ENCODE results near the gene RFX8.

RFX8 gene

GRCh38 chr2:101486258-101486701, 11.4 kb upstream of the RFX8 start:
- Histone ChIP-seq H3K9ac (ENCODE audit: low read depth, low read length) (no peak overlapping the region), H3K27ac (ENCODE audit: low read depth, low read length) (no peak overlapping the region), H3K27me3 (ENCODE audit: control insufficient read depth, insufficient read depth, low read length) (no peaks in the 10 kb centered on the region), H3K4me1 (ENCODE audit: control insufficient read depth, insufficient read depth, low read length) (no peaks in the 10 kb centered on the region), H3K4me3 (ENCODE audit: low read depth, low read length) (no peak overlapping the region), H3K9me3 (ENCODE audit: control insufficient read depth, insufficient read depth, low read length) (no peaks in the 10 kb centered on the region), H3K36me3 (ENCODE audit: control insufficient read depth, insufficient read depth, low read length) (no peaks in the 10 kb centered on the region)

DNA sequence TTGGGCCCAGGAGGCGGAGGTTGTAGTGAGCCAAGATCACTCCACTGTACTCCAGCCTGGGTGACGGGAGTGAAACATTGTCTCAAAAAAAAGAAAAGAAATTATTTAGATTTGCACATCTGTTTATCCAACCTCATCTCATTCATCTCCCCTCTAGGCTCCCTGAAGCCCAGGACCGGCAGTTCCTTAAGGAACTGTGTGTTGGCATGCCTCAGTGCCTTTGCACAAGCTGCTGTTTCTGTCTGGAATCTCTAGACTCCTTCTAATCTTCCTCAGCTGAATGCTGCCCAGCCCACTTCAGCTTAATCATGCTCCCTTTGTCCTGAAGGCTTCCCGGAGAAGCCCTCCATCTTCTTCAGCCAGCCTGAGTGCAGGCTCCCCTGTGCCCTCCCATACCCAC, 10.9 kb upstream of the RFX8 start:
- H3K9ac ChIP-seq (ENCODE audit: low read depth, low read length) = no peak overlapping the region
- no peak overlapping the region for H3K27ac ChIP-seq (ENCODE audit: low read depth, low read length)
- no peaks in the 10 kb centered on the region for H3K9me3 ChIP-seq (ENCODE audit: control insufficient read depth, insufficient read depth, low read length)
- H3K27me3 ChIP-seq (ENCODE audit: control insufficient read depth, insufficient read depth, low read length) = no peaks in the 10 kb centered on the region
- H3K4me1 ChIP-seq (ENCODE audit: control insufficient read depth, insufficient read depth, low read length) = no peaks in the 10 kb centered on the region
- no peak overlapping the region for H3K4me3 ChIP-seq (ENCODE audit: low read depth, low read length)
- no peaks in the 10 kb centered on the region for H3K36me3 ChIP-seq (ENCODE audit: control insufficient read depth, insufficient read depth, low read length)

DNA sequence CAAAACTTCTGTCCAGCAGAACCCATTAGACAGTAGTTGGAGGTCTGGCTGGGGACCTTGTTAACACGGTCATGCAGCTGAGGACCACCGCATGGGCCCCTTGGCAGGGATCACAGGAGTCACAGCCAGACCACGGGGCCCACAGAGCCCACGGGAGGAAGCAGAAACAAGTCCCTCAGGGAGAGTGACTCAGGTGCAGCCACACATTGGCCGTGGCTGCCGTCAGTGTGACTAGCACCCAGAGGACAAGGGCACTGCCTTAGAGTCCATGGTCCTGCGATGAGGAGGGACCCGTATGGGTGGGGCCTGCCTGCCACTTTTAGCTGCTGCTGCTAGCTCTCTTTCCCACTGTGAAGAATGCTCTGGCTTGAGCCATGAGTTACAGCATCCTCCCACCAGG, 5.9 kb upstream of the RFX8 start:
- Histone ChIP-seq H3K27me3 (ENCODE audit: control insufficient read depth, insufficient read depth, low read length) (no peaks in the 10 kb centered on the region), H3K36me3 (ENCODE audit: control insufficient read depth, insufficient read depth, low read length) (no peaks in the 10 kb centered on the region), H3K4me3 (ENCODE audit: low read depth, low read length) (no peak overlapping the region), H3K4me1 (ENCODE audit: control insufficient read depth, insufficient read depth, low read length) (peaks cover 20% of the 10 kb centered on the region), H3K27ac (ENCODE audit: low read depth, low read length) (no peak overlapping the region), H3K9ac (ENCODE audit: low read depth, low read length) (no peak overlapping the region), H3K9me3 (ENCODE audit: control insufficient read depth, insufficient read depth, low read length) (no peaks in the 10 kb centered on the region)

GRCh38 chr2:101479810-101480209, 4.9 kb upstream of the RFX8 start:
- H3K4me3 ChIP-seq (ENCODE audit: low read depth, low read length) = no peak overlapping the region
- H3K4me1 ChIP-seq (ENCODE audit: control insufficient read depth, insufficient read depth, low read length) = peaks cover 25% of the 10 kb centered on the region
- no peaks in the 10 kb centered on the region; the same call in 1 of the 2 replicates for H3K27me3 ChIP-seq (ENCODE audit: control insufficient read depth, insufficient read depth, low read length)
- no peak overlapping the region for H3K9ac ChIP-seq (ENCODE audit: low read depth, low read length)
- H3K27ac ChIP-seq (ENCODE audit: low read depth, low read length) = no peak overlapping the region
- H3K9me3 ChIP-seq (ENCODE audit: control insufficient read depth, insufficient read depth, low read length) = no peaks in the 10 kb centered on the region
- H3K36me3 ChIP-seq (ENCODE audit: control insufficient read depth, insufficient read depth, low read length) = no peaks in the 10 kb centered on the region

GRCh38 chr2:101479328-101479727, 4.4 kb upstream of the RFX8 start:
- H3K36me3 ChIP-seq (ENCODE audit: control insufficient read depth, insufficient read depth, low read length) = no peaks in the 10 kb centered on the region
- H3K27ac ChIP-seq (ENCODE audit: low read depth, low read length) = no peak overlapping the region
- H3K9ac ChIP-seq (ENCODE audit: low read depth, low read length) = no peak overlapping the region
- peaks cover 27% of the 10 kb centered on the region for H3K4me1 ChIP-seq (ENCODE audit: control insufficient read depth, insufficient read depth, low read length)
- no peaks in the 10 kb centered on the region for H3K9me3 ChIP-seq (ENCODE audit: control insufficient read depth, insufficient read depth, low read length)
- H3K4me3 ChIP-seq (ENCODE audit: low read depth, low read length) = no peak overlapping the region
- H3K27me3 ChIP-seq (ENCODE audit: control insufficient read depth, insufficient read depth, low read length) = peaks cover 2% of the 10 kb centered on the region; the same call in 1 of the 2 replicates

DNA sequence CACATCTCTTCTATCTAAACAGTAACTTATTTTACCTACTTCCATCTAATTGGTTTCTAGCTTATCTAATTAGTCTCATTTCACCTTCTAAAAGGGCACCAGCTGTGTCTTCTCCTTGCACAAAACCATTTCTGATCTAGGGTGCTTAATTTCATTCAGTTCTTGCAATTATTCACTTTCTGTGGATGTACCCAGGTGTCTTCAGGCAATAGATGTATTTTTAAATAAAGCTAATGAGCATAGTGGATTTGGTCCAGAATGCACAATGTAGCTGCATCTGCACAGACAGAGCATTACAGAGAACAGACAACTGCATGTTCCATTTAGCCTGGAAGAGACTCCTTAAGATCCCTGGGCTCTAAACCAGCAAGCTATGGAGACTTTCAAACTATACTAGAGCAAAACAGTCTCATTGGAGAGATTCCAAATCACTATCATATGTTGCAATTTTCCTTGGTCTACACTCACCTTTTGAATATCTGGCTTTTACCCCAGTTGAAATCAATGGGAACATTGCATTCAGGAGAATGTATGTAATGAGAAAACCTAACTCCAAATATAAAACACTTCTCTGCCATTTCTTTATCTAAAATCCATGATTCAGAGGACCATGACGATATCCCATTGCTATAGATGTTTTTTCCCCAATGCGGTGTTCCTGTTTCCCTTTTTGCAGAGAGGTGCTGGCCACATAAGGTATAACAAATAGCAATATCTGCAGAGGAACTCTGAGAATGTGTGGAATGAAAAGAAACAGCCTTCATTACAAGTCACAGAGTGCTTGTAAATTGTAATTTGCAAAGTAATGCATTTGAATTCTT, 3.5 kb upstream of the RFX8 start:
- Histone ChIP-seq H3K9me3 (ENCODE audit: control insufficient read depth, insufficient read depth, low read length) (no peaks in the 10 kb centered on the region), H3K36me3 (ENCODE audit: control insufficient read depth, insufficient read depth, low read length) (no peaks in the 10 kb centered on the region), H3K27me3 (ENCODE audit: control insufficient read depth, insufficient read depth, low read length) (peaks cover 6% of the 10 kb centered on the region), H3K27ac (ENCODE audit: low read depth, low read length) (no peak overlapping the region), H3K4me1 (ENCODE audit: control insufficient read depth, insufficient read depth, low read length) (peaks cover 31% of the 10 kb centered on the region), H3K9ac (ENCODE audit: low read depth, low read length) (no peak overlapping the region), H3K4me3 (ENCODE audit: low read depth, low read length) (peak overlapping the region; percentile 4; the same call in 1 of the 2 replicates)

DNA sequence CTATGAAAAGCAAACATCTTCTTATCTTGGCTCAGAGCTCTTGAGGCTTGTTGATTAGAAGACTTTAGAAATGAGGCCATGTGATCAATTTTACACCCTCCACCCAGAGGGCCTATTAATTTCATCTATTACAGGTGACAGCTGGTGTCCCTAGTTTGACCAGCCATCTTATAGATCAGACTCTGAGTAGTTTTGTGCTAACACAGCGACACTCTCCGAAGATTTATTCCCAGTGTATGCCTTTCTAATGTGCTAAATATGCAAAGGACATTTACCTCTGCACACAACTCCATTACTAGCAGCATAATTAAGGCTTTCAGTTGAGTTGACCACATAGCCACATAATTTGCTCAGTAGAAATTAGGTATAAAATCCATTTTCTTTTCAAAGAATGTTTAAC, 2.6 kb upstream of the RFX8 start:
- Histone ChIP-seq H3K36me3 (ENCODE audit: control insufficient read depth, insufficient read depth, low read length) (no peaks in the 10 kb centered on the region), H3K4me3 (ENCODE audit: low read depth, low read length) (no peak overlapping the region), H3K4me1 (ENCODE audit: control insufficient read depth, insufficient read depth, low read length) (peaks cover 35% of the 10 kb centered on the region), H3K9me3 (ENCODE audit: control insufficient read depth, insufficient read depth, low read length) (no peaks in the 10 kb centered on the region), H3K27me3 (ENCODE audit: control insufficient read depth, insufficient read depth, low read length) (peaks cover 12% of the 10 kb centered on the region), H3K9ac (ENCODE audit: low read depth, low read length) (no peak overlapping the region), H3K27ac (ENCODE audit: low read depth, low read length) (no peak overlapping the region)

DNA sequence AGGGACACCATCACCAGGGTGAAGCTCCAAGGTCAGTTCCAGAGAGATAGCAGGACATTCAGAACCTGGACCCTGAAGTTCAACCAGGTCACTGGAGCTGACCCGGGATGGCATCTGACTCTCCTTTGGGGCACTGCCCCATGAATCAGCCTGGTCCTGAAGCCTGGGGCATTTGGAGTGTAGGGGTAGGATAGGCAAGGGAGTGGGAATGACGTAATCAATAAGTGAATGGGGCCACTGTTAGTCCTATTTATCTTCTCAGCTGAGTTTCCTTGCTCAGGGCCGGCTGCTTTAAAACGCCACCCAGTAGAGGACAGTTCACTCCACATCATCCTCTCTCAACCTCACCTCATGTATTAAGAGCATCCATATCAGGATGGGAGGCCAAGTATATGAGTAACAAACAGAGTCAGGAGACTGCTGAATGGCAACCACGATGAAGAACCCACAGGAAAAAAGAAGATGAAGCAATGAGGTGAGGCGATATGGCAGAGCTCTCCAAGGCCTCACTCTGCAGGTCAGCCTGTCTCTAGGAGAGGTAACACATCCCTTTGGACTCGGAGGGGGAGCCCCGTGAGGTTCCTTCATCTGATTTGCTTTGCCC, 1.8 kb upstream of the RFX8 start:
- Histone ChIP-seq H3K36me3 (ENCODE audit: control insufficient read depth, insufficient read depth, low read length) (no peaks in the 10 kb centered on the region), H3K27ac (ENCODE audit: low read depth, low read length) (no peak overlapping the region), H3K27me3 (ENCODE audit: control insufficient read depth, insufficient read depth, low read length) (peaks cover 12% of the 10 kb centered on the region), H3K4me3 (ENCODE audit: low read depth, low read length) (no peak overlapping the region), H3K9me3 (ENCODE audit: control insufficient read depth, insufficient read depth, low read length) (no peaks in the 10 kb centered on the region), H3K4me1 (ENCODE audit: control insufficient read depth, insufficient read depth, low read length) (peaks cover 35% of the 10 kb centered on the region), H3K9ac (ENCODE audit: low read depth, low read length) (no peak overlapping the region)

- Histone ChIP-seq H3K4me3 (ENCODE audit: low read depth, low read length) (peak overlapping the region; percentile 50), H3K27me3 (ENCODE audit: control insufficient read depth, insufficient read depth, low read length) (peaks cover 12% of the 10 kb centered on the region), H3K27ac (ENCODE audit: low read depth, low read length) (no peak overlapping the region), H3K36me3 (ENCODE audit: control insufficient read depth, insufficient read depth, low read length) (no peaks in the 10 kb centered on the region), H3K9me3 (ENCODE audit: control insufficient read depth, insufficient read depth, low read length) (no peaks in the 10 kb centered on the region), H3K4me1 (ENCODE audit: control insufficient read depth, insufficient read depth, low read length) (peaks cover 26% of the 10 kb centered on the region), H3K9ac (ENCODE audit: low read depth, low read length) (peak overlapping the region; percentile 11)
Measured at GRCh38 chr2:101473911-101474701, 806 bp downstream of the RFX8 start.

GRCh38 chr2:101473591-101473910, 1.4 kb downstream of the RFX8 start:
- Histone ChIP-seq H3K36me3 (ENCODE audit: control insufficient read depth, insufficient read depth, low read length) (no peaks in the 10 kb centered on the region), H3K27me3 (ENCODE audit: control insufficient read depth, insufficient read depth, low read length) (peaks cover 12% of the 10 kb centered on the region), H3K9me3 (ENCODE audit: control insufficient read depth, insufficient read depth, low read length) (no peaks in the 10 kb centered on the region), H3K4me1 (ENCODE audit: control insufficient read depth, insufficient read depth, low read length) (peaks cover 20% of the 10 kb centered on the region), H3K9ac (ENCODE audit: low read depth, low read length) (peak overlapping the region; percentile 11; the same call in 1 of the 2 replicates), H3K27ac (ENCODE audit: low read depth, low read length) (no peak overlapping the region), H3K4me3 (ENCODE audit: low read depth, low read length) (peak overlapping the region; percentile 50)

DNA sequence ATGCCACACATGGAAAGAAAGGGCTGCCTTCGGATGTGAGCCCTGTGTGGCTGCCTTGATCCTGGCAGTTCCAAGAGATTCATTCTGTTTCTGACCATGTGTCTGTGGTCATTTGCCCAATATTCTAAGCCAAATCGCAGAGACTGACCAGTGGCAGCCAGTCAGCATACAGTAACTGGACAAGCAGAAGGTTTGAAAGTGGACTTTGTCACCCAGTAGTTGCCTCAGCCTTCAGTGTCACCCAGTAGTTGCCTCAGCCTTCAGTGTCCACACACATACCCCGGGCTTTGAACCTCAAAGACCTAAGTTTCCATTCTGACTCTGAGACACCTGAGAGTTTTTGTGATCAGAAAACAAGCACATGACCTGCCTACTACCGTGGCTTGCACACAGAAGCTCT, 5.0 kb downstream of the RFX8 start:
- Histone ChIP-seq H3K27me3 (ENCODE audit: control insufficient read depth, insufficient read depth, low read length) (peaks cover 12% of the 10 kb centered on the region), H3K9me3 (ENCODE audit: control insufficient read depth, insufficient read depth, low read length) (no peaks in the 10 kb centered on the region), H3K36me3 (ENCODE audit: control insufficient read depth, insufficient read depth, low read length) (no peaks in the 10 kb centered on the region), H3K4me3 (ENCODE audit: low read depth, low read length) (no peak overlapping the region), H3K9ac (ENCODE audit: low read depth, low read length) (no peak overlapping the region), H3K4me1 (ENCODE audit: control insufficient read depth, insufficient read depth, low read length) (peaks cover 30% of the 10 kb centered on the region), H3K27ac (ENCODE audit: low read depth, low read length) (no peak overlapping the region)
